RWPE1 (cell line): ENCODE results near the gene UBXN2A.

Source experiments
- CTCF ChIA-PET: fragments of 350-600 bp; sonication (Branson Sonifier 250); formaldehyde crosslinking; extraction: SDS; loops from one replicate; lab custom pipeline; 2021; lab: Yijun Ruan, JAX
- POLR2A ChIA-PET: fragments of 400-600 bp; formaldehyde crosslinking; extraction: SDS; loops from one replicate; lab custom pipeline; 2020; ENCODE audit warnings: antibody characterized with exemption; ENCODE audit not compliant: low non-redundant PET; lab: Yijun Ruan, JAX
- DNase-seq: peaks from one replicate; pipeline ENCODE4 v3.0.0; 2012; ENCODE audit warnings: low spot score
- H3K27ac ChIP-seq: fragments of 450-650 bp; 2 replicates; pipeline ENCODE4 v1.5.1; 2017
- CTCF ChIP-seq: fragments of 450-650 bp; conservative IDR thresholded peaks from 2 replicates; pipeline ENCODE4 v1.5.1; 2017; ENCODE audit warnings: low read depth, mild to moderate bottlenecking

The UBXN2A gene

GRCh38 chr2:23992931-23993330, 52.7 kb downstream of the UBXN2A start:
- POLR2A ChIA-PET, result no interaction called here

GRCh38 chr2:23993736-23994269, 53.5 kb downstream of the UBXN2A start:
- POLR2A ChIA-PET, result no interaction called here
- no peak for TF ChIP-seq CTCF
- DNase-seq, result no peak
- no peak overlapping the region for H3K27ac ChIP-seq
- CTCF ChIA-PET, result no interaction called here

More at GRCh38 chr2:23992931-23993330, 52.7 kb downstream of the UBXN2A start:
- TF ChIP-seq CTCF, result no peak
- DNase-seq, result no peak
- no peak overlapping the region for H3K27ac ChIP-seq
- CTCF ChIA-PET, result no interaction called here

GRCh38 chr2:23994567-23994966, 54.3 kb downstream of the UBXN2A start:
- ChIA-PET POLR2A (no interaction called here), CTCF (no interaction called here)
- no peak overlapping the region for H3K27ac ChIP-seq
- DNase-seq, result no peak
- TF ChIP-seq CTCF, result no peak

- TF ChIP-seq CTCF, result no peak
- no peak overlapping the region for H3K27ac ChIP-seq
- POLR2A ChIA-PET, result no interaction called here
- no peak for DNase-seq
- CTCF ChIA-PET, result no interaction called here
Observed at GRCh38 chr2:24007693-24008092, 67.4 kb downstream of the UBXN2A start.

- POLR2A ChIA-PET, result no interaction called here
- H3K27ac ChIP-seq, result no peak overlapping the region
- DNase-seq, result no peak
- no peak for TF ChIP-seq CTCF
- CTCF ChIA-PET, result no interaction called here
Observed at GRCh38 chr2:24008672-24009366, 68.6 kb downstream of the UBXN2A start.

GRCh38 chr2:24009367-24009679, 69.1 kb downstream of the UBXN2A start:
- ChIA-PET CTCF (no interaction called here), POLR2A (no interaction called here)
- H3K27ac ChIP-seq, result no peak overlapping the region
- TF ChIP-seq CTCF, result no peak
- DNase-seq, result no peak
